H9 (cell line): ENCODE results near the gene KCNIP1. TPM values are rescaled to one million over a fixed set of nuclear protein-coding genes. Genes with fewer than 3 reads are reported as not detected.

Source experiments
- DNase-seq: peaks from one replicate; pipeline ENCODE4 v3.0.0-alpha.2; 2017
- H2AFZ ChIP-seq: one replicate; pipeline ENCODE4 v1.6.1; 2013; ENCODE audit warnings: mild to moderate bottlenecking, low read length, control low read depth, moderate library complexity
- H2AK5ac ChIP-seq: 2 replicates; pipeline ENCODE4 v1.6.1; 2013; ENCODE audit warnings: low read length, control low read depth, mixed read lengths; ENCODE audit not compliant: insufficient read length
- H2BK120ac ChIP-seq: one replicate; pipeline ENCODE4 v1.6.1; 2013; ENCODE audit warnings: low read depth, mild to moderate bottlenecking, low read length, control low read depth, inconsistent platforms; ENCODE audit not compliant: poor library complexity, severe bottlenecking
- H2BK12ac ChIP-seq: 2 replicates; pipeline ENCODE4 v1.6.1; 2013; ENCODE audit warnings: low read length, control low read depth, mixed read lengths, low read depth; ENCODE audit not compliant: insufficient read length
- H2BK15ac ChIP-seq: 2 replicates; pipeline ENCODE4 v1.6.1; 2013; ENCODE audit warnings: low read depth, low read length, control low read depth
- H2BK20ac ChIP-seq: one replicate; pipeline ENCODE4 v1.6.1; 2013; ENCODE audit warnings: low read depth, mild to moderate bottlenecking, low read length, control low read depth, inconsistent platforms; ENCODE audit not compliant: poor library complexity, severe bottlenecking
- H2BK5ac ChIP-seq: 2 replicates; pipeline ENCODE4 v1.6.1; 2013; ENCODE audit warnings: low read length, control low read depth, mixed read lengths; ENCODE audit not compliant: insufficient read length
- H3K14ac ChIP-seq: 2 replicates; pipeline ENCODE4 v1.6.1; 2013; ENCODE audit warnings: low read length, control low read depth; ENCODE audit not compliant: insufficient read depth
- H3K18ac ChIP-seq: 2 replicates; pipeline ENCODE4 v1.6.1; 2013; ENCODE audit warnings: low read depth, mild to moderate bottlenecking, mixed read lengths, low read length, control low read depth; ENCODE audit not compliant: insufficient read length
- H3K23ac ChIP-seq: 2 replicates; pipeline ENCODE4 v1.6.1; 2013; ENCODE audit warnings: low read length, control low read depth, mixed read lengths, low read depth; ENCODE audit not compliant: insufficient read length
- H3K23me2 ChIP-seq: 2 replicates; pipeline ENCODE4 v1.6.1; 2013; ENCODE audit warnings: low read depth, mild to moderate bottlenecking, mixed read lengths, low read length, control low read depth; ENCODE audit not compliant: insufficient read length, poor library complexity, severe bottlenecking
- H3K27ac ChIP-seq: 2 replicates; pipeline ENCODE4 v1.5.1; 2013; ENCODE audit warnings: low read length, control low read depth, mixed read lengths, low read depth; ENCODE audit not compliant: insufficient read length
- H3K27me3 ChIP-seq: 2 replicates; pipeline ENCODE4 v1.6.1; 2013; ENCODE audit warnings: low read length, control low read depth, inconsistent platforms; ENCODE audit not compliant: insufficient read depth
- H3K4ac ChIP-seq: 2 replicates; pipeline ENCODE4 v1.6.1; 2013; ENCODE audit warnings: low read depth, mild to moderate bottlenecking, control low read depth, inconsistent platforms, low read length, moderate library complexity
- H3K4me1 ChIP-seq: 2 replicates; pipeline ENCODE4 v1.6.1; 2013; ENCODE audit warnings: low read length, control low read depth, inconsistent platforms; ENCODE audit not compliant: insufficient read depth
- H3K4me2 ChIP-seq: 2 replicates; pipeline ENCODE4 v1.6.1; 2013; ENCODE audit warnings: low read length, control low read depth, mixed read lengths; ENCODE audit not compliant: insufficient read length, insufficient read depth
- H3K56ac ChIP-seq: 2 replicates; pipeline ENCODE4 v1.6.1; 2013; ENCODE audit warnings: low read depth, mild to moderate bottlenecking, mixed read lengths, low read length, control low read depth; ENCODE audit not compliant: insufficient read length
- H3K79me1 ChIP-seq: 2 replicates; pipeline ENCODE4 v1.6.1; 2013; ENCODE audit warnings: low read depth, mild to moderate bottlenecking, moderate library complexity, low read length, control low read depth, inconsistent platforms; ENCODE audit not compliant: insufficient read depth, poor library complexity, severe bottlenecking
- H3K79me2 ChIP-seq: 2 replicates; pipeline ENCODE4 v1.6.1; 2013; ENCODE audit warnings: low read length, control low read depth, inconsistent platforms; ENCODE audit not compliant: insufficient read depth
- H3K9ac ChIP-seq: 2 replicates; pipeline ENCODE4 v1.6.1; 2013; ENCODE audit warnings: low read length, control low read depth, mixed read lengths; ENCODE audit not compliant: insufficient read length; ENCODE audit errors: extremely low read depth
- H3K9me3 ChIP-seq: one replicate; pipeline ENCODE4 v1.6.1; 2013; ENCODE audit warnings: low read depth, low read length, inconsistent platforms; ENCODE audit not compliant: control insufficient read depth
- H3T11ph ChIP-seq: one replicate; pipeline ENCODE4 v1.6.1; 2013; ENCODE audit warnings: mild to moderate bottlenecking, low read length, control low read depth, inconsistent platforms
- H4K20me1 ChIP-seq: one replicate; pipeline ENCODE4 v1.6.1; 2013; ENCODE audit not compliant: control insufficient read depth, insufficient read length, insufficient read depth
- H4K5ac ChIP-seq: 2 replicates; pipeline ENCODE4 v1.6.1; 2013; ENCODE audit warnings: low read depth, mild to moderate bottlenecking, mixed read lengths, low read length, control low read depth; ENCODE audit not compliant: insufficient read length
- H4K8ac ChIP-seq: replicated peaks from 2 replicates; pipeline ENCODE4 v1.6.1; 2013; ENCODE audit warnings: low read length, control low read depth, mixed read lengths, low read depth; ENCODE audit not compliant: insufficient read length
- H4K91ac ChIP-seq: 2 replicates; pipeline ENCODE4 v1.6.1; 2013; ENCODE audit warnings: low read depth, mild to moderate bottlenecking, moderate library complexity, mixed read lengths, low read length, control low read depth; ENCODE audit not compliant: insufficient read length
- H3K27ac Mint-ChIP-seq, 3 experiments: 2 replicates in 2 of 3; 3 replicates in 1 of 3; pipeline ENCODE4 v1.8.0; 2020 to 2021; ENCODE audit warnings: mixed read lengths in 3 of 3, mild to moderate bottlenecking in 1 of 3, moderate library complexity in 1 of 3
- H3K27me3 Mint-ChIP-seq: 2 replicates; pipeline ENCODE4 v1.8.0; 2021; ENCODE audit warnings: low read depth, mild to moderate bottlenecking, moderate library complexity, mixed read lengths
- H3K36me3 Mint-ChIP-seq, 3 experiments: 2 replicates in 2 of 3; 3 replicates in 1 of 3; pipeline ENCODE4 v1.8.0; 2020 to 2021; ENCODE audit warnings: low read depth in 3 of 3, mixed read lengths in 3 of 3; ENCODE audit not compliant: insufficient read depth in 1 of 3
- H3K4me1 Mint-ChIP-seq, 2 experiments: 2 replicates each; pipeline ENCODE4 v1.8.0; 2020; ENCODE audit warnings: mixed read lengths in 2 of 2
- H3K4me3 Mint-ChIP-seq, 2 experiments: 2 replicates in 1 of 2; 3 replicates in 1 of 2; pipeline ENCODE4 v1.8.0; 2020 to 2021; ENCODE audit warnings: mild to moderate bottlenecking in 2 of 2, mixed read lengths in 2 of 2, moderate library complexity in 1 of 2
- H3K9me3 Mint-ChIP-seq, 2 experiments: 2 replicates in 1 of 2; 3 replicates in 1 of 2; pipeline ENCODE4 v1.8.0; 2020; ENCODE audit warnings: mild to moderate bottlenecking in 2 of 2, mixed read lengths in 2 of 2, moderate library complexity in 1 of 2
- WGBS: extraction: QIAGEN DNeasy Blood & Tissue Kit; methylation state at CpG from one replicate; pipeline ENCODE4 v1.1.7; 2013; ENCODE audit warnings: missing lambda C conversion rate, low lambda C conversion rate, mixed read lengths; ENCODE audit not compliant: insufficient read length; ENCODE audit errors: extremely low coverage; 5-methylcytosine and 5-hydroxymethylcytosine counted together
- total RNA-seq: library from RNA; stranded (reverse); gene quantifications from 2 replicates; pipeline ENCODE4 v1.2.1, GENCODE V29; 2021
- TF ChIP-seq, protein P1 (sequence below): fragments of 200-600 bp; sonication (generic); conservative IDR thresholded peaks from 3 replicates; pipeline ENCODE4 v1.8.0; 2021; ENCODE audit warnings: antibody characterized with exemption, mild to moderate bottlenecking

Gene KCNIP1
- total RNA-seq, 1 experiment from 2014 or later: 0.63 TPM

GRCh38 chr5:170660531-170660930 lies 156.7 kb downstream of the KCNIP1 start:
- TF ChIP-seq, protein P1, sequence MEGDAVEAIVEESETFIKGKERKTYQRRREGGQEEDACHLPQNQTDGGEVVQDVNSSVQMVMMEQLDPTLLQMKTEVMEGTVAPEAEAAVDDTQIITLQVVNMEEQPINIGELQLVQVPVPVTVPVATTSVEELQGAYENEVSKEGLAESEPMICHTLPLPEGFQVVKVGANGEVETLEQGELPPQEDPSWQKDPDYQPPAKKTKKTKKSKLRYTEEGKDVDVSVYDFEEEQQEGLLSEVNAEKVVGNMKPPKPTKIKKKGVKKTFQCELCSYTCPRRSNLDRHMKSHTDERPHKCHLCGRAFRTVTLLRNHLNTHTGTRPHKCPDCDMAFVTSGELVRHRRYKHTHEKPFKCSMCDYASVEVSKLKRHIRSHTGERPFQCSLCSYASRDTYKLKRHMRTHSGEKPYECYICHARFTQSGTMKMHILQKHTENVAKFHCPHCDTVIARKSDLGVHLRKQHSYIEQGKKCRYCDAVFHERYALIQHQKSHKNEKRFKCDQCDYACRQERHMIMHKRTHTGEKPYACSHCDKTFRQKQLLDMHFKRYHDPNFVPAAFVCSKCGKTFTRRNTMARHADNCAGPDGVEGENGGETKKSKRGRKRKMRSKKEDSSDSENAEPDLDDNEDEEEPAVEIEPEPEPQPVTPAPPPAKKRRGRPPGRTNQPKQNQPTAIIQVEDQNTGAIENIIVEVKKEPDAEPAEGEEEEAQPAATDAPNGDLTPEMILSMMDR: no peak
- no peak overlapping the region for H3K14ac ChIP-seq

More at GRCh38 chr5:170660531-170660930, 156.7 kb downstream of the KCNIP1 start:
- no peak overlapping the region for H2BK5ac ChIP-seq
- no peaks in the 10 kb centered on the region for H3K79me1 ChIP-seq
- no peak overlapping the region for H4K5ac ChIP-seq
- no peak overlapping the region for H3K4me2 ChIP-seq
- H3K23me2 ChIP-seq: no peaks in the 10 kb centered on the region
- H3K79me2 ChIP-seq: no peaks in the 10 kb centered on the region
- H2AK5ac ChIP-seq: no peak overlapping the region
- no peak overlapping the region for H2AFZ ChIP-seq
- 0 out of 4 replicates have a peak, but pooled peaks cover 0 to 2% of the 10 kb centered on the region in 2 experiments for H3K4me1 Mint-ChIP-seq
- DNase-seq: no peak
- H4K91ac ChIP-seq: no peak overlapping the region
- H4K20me1 ChIP-seq: no peaks in the 10 kb centered on the region
- H3K18ac ChIP-seq: no peak overlapping the region
- H3K4me3 Mint-ChIP-seq: no peak overlapping the region
- no peaks in the 10 kb centered on the region for H3K9me3 Mint-ChIP-seq
- no peaks in the 10 kb centered on the region for H3K27me3 ChIP-seq
- H3K23ac ChIP-seq: no peak overlapping the region
- H3K27me3 Mint-ChIP-seq: peaks cover 16% of the 10 kb centered on the region
- H2BK120ac ChIP-seq: no peak overlapping the region
- H2BK12ac ChIP-seq: no peak overlapping the region
- H3K27ac ChIP-seq: no peak overlapping the region
- no peak overlapping the region for H3K56ac ChIP-seq
- no peak overlapping the region for H2BK20ac ChIP-seq
- H3K4ac ChIP-seq: no peak overlapping the region
- H3K27ac Mint-ChIP-seq: no peak overlapping the region; a peak in 1 of 7 replicates
- no peaks in the 10 kb centered on the region for H3K9me3 ChIP-seq
- no peak overlapping the region for H4K8ac ChIP-seq
- no peak overlapping the region for H3K9ac ChIP-seq
- WGBS: no CpG with 5 or more reads among the region's 6 CpGs
- no peaks in the 10 kb centered on the region for H3K4me1 ChIP-seq
- no peaks in the 10 kb centered on the region for H3K36me3 Mint-ChIP-seq
- H3T11ph ChIP-seq: no peak overlapping the region
- no peak overlapping the region for H2BK15ac ChIP-seq
